ENCODE measurements around the gene EME2. TPM values are rescaled to one million over a fixed set of nuclear protein-coding genes. Genes with fewer than 3 reads are reported as not detected.
"Not testable (repeated sequence)": the region's sequence is repeated elsewhere in the genome, so short reads cannot be mapped to it uniquely, and the experiment has no call there.

The EME2 gene, protein sequence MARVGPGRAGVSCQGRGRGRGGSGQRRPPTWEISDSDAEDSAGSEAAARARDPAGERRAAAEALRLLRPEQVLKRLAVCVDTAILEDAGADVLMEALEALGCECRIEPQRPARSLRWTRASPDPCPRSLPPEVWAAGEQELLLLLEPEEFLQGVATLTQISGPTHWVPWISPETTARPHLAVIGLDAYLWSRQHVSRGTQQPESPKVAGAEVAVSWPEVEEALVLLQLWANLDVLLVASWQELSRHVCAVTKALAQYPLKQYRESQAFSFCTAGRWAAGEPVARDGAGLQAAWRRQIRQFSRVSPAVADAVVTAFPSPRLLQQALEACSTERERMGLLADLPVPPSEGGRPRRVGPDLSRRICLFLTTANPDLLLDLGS
- polyA plus RNA-seq (ENCODE audit: insufficient read length): 5.7 TPM

DNA sequence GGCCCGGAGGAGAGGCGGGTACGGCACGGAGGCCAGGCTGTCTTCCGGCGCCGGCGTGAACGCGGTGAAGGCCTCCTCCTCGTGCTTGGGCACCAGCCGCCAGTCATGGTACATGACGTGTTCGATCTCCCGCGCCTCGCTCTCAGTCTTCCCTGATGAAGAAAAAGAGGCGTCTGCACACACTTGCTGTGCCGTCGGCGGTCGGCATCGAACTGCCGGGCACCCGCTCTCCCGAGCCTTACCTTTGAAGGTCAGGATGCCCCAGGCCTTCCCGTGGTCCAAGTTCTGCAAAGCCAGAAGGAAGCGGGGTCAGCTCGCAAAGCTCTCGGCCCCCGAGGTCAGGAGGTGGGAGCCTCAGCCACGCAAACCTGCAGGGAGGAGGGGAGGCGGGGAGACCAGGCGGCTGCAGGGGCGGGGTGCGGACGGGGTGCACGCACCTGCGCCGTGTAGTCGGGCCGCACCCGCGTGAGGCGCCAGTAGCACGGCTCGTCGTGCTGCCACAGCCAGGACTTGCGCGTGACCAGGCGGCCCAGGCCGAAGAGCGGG is at the start of gene EME2:
TSS of gene EME2 (plus strand) at position 449 of the 546 bp plus-strand sequence. CDS start 418 bp downstream, outside the sequence.
- DNase-seq (ENCODE audit: low read depth): no peak

DNA sequence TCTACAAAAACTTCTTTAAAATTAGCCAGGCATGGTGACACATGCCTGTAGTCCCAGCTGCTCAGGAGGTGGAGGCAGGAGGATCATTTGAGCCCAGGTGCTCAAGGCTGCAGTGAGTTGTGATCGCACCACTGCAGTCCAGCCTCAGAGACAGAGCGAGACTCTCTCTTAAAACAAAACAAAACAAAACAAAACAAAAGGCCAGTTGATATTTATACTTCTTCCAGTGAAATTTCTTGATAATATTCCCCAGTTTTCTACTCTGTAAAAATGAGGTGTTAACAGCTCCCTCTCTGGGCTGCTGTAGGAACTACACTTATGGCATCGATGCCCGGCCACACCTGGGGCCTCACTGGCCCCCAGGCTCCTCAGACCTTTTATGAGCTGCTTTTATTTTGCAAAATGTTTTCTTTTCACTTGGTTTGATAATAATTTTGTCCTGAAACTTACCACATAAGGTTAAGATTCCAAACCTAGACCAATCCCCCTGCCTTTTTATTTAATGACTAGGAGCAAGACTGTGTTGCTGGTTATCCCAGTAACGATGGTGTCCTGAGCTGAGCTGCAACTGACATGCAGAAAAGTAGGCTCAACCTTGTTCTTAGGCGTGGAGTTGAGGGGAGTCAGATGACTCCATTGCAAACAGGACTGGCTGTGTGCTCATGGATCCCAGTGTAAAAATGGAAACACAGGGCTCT is 49.0 kb upstream of the EME2 start:
- DNase-seq (ENCODE audit: low read depth): no peak

DNA sequence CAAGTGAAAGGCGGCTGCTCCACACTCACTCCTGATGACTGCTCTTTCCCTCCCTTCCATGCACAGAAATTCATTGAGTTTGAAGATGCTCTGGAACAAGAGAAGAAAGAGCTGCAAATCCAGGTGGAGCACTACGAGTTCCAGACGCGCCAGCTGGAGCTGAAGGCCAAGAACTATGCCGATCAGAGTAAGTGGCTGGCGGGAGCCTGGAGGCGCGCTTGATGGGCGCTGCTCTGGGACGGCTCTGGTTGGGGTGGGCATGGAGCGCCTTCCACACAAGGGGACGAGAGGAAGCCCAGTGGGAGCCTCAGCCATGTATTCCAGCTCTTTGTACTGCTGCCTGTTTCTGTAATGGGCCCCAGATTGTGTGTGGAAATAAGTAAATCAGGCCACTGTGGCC is 48.1 kb upstream of the EME2 start:
- DNase-seq (ENCODE audit: low read depth): no peak

DNA sequence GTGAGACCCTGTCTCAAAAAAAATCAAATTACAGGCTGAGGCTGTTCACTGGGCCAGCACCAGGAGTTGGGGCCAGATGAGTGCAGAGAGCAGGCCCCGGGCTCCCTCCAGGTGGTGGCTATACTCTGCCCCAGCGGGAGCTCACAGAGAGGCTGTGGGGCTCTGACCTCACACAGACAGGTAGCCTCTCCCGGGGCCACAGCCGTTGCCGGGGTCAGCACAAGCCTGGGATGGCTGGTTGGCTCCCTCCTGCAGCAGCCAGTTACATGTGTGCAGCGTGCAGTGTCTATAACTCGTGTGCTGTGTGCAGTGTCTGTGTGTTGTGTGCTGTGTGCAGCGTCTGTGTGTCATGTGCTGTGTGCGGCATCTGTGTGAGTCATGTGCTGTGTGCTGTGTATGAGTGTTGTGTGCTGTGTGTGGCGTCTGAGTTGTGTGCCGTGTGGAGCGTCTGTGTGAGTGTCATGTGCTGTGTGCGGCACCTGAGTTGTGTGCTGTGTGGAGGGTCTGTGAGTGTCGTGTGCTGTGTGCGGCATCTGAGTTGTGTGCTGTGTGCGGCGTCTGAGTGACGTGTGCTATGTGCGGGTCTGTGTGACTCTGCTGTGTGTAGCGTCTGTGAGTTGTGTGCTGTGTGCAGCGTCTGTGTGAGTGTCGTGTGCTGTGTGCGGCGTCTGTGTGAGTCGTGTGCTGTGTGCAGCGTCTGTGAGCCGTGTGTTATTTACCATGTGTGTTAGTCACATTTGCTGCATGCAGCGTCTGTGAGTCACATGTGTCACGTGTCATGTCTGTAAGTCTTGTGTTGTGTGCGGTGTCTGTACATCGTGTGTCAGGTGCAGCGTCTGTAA is 45.7 kb upstream of the EME2 start:
- no peak for DNase-seq (ENCODE audit: low read depth)

DNA sequence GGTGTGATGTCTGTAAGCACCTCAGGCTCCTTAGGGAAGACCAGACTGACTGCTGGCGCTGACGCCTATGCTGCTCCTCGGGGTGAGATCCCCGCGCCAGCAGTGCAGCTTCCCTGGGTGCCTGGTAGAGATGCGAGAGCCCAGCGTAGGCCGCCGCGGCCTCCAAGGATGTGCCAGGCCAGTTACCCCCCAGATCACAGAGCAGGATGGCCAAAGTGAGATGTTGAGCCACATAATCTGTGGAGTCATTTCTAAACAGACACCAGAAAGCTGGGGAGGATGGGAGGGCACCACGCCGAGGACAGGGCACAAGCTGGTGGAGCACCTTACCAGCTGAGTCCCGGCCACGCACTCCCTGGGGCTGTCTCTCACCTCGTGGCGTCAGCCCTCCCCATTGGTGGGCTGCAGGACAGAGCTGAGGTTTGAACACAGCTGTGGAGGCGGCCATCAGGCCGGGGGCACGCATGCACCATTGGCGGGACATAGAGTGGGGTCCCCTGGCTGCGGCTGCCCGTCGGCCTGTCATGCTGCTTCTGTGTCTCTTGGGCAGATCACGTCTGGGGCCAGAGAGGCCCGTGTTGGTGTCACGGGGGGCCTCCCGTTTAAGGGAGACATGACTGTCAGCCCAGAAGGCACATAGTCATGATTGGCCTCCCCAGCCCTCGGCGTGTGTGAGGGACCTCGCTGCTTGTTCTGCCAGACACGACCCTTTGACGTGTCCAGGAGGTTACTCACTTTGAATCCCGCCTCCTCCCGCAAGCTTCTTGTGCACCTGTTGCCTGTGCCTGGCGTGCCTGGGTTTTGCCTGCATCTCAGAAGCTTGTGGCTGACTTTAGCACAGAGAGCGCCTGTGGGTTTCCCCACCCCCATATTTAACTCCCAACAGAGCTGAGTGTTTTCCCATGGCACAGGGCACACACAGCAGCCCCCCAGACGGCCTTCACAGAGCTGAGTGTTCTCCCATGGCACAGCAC is 44.7 kb upstream of the EME2 start:
- no peak for DNase-seq (ENCODE audit: low read depth)

DNA sequence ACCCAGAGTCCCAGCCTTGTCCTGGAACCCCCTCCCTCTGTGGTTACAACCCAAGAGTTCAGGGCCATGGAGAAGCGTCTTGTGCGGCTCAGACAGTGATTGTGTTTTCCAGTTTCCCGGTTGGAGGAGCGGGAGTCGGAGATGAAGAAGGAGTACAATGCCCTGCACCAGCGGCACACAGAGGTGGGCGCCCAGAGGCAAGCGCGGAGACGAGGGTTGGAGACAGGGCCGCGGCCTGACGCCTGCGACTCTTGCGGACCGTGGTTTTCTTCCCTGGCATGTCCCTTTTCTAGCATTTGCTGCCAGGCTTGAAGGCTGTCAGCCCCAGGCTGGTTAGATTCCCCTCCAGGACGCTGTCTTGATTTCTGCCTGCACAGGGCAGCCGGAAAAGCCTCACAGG is 43.6 kb upstream of the EME2 start:
- DNase-seq (ENCODE audit: low read depth): no peak

DNA sequence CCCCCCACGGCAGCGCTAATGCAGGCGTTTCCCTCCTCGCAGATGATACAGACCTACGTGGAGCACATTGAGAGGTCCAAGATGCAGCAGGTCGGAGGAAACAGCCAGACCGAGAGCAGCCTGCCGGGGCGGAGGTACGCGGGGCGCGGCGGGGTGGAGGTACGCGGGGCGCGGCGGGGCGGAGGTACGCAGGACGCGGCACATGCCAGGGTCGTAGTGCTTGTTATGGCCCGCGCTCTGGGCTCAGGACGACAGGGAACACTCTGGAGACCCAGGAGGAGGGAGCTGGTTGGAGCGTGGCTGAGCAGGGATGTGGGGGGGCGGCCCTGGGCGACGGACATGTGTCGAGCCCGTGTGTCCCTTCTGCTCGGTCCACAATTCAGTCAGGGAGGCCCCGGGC is 43.2 kb upstream of the EME2 start:
- no peak for DNase-seq (ENCODE audit: low read depth)

DNA sequence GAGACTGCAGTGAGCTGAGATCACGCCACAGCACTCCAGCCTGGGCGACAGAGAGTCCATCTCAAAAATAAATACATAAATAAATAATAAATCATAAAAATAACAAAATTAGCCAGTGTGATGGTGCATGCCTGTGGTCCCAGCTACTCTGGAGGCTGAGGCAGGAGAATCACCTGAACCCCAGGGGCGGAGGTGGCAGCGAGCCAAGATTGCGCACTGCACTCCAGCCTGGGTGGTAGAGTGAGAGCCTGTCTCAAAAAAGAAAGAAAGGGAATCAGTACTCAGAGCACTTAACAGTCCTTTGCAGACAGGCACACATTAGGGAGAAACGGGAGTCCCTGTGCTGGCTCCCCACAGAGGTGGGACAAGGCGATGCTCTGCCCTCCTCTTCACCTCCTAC is 41.5 kb upstream of the EME2 start:
- no peak for DNase-seq (ENCODE audit: low read depth)

DNA sequence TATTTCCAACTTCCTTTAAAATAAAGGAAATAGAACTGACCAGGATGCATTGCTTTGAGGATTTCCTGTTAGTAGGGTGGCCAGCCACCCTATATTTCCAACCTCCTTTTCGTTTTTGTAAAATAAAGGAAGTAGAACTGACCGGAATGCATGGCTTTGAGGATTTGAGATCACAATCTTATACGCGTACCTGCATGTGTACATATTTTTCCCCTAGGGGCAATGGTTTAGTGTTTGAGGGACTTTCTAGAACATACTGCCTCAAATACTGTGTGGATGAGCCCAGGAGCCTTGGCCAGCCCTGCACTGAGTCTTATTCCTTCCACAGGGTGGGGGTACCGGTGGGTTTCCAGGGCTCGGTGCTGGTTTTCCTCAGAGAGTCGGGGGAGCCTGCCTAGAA is 41.0 kb upstream of the EME2 start:
- no peak for DNase-seq (ENCODE audit: low read depth)

DNA sequence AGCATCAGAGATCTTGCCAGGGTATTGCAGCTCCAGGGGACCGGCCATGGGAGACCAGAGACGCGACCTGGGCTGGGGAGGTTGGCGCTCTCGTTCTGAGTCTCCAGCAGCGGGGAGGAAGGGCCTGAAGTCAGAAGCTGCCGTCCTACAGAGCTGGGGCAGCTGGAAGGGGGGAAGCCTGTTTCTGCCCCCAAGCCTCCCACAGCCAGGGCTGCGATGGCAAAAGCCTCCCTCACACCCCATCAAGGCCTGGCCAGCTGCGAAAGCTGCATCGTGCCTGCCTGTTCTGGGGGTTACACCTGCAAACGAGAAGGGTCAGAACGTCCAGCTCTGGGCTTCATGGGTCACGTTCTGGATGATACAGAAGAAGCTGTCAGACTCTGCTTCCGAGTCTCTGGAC is 40.5 kb upstream of the EME2 start:
- no peak for DNase-seq (ENCODE audit: low read depth)

DNA sequence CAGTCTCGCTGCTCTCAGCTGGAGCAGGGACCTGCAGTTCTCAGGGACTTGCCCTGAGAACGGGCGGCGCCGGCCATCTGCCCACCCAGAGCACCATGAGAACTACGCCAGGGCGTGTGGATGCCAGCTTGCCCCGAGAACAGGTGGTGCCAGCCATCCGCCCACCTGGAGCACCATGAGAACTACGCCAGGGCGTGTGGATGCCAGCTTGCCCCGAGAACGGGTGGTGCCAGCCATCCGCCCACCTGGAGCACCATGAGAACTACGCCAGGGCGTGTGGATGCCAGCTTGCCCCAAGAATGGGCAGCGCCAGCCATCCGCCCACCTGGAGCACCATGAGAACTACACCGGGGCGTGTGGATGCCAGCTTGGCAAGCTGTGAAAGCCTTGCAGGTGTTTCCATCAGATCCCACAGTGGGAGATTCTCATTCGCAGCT is 40.0 kb upstream of the EME2 start:
- DNase-seq (ENCODE audit: low read depth): not testable (repeated sequence)

DNA sequence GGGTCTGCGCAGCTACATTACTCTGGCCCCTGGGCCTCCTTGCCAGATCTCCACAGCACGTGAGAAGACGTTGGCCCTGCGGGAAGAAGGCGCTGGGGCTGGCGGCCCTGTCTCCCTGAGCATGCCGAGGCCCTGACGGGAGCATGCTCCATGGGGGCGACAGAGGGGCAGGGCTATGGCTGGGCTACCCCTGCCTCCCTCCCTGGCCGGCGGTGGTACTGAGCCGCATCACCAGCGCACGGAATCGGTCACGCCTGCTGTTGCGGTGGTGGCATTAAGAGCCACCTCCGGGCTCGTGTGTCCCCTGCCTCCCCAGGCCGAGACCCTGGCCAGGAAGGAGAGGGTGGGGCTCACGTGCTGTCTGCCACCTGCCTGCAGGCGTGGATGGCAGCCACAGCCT is 38.5 kb upstream of the EME2 start:
- DNase-seq (ENCODE audit: low read depth): no peak

DNA sequence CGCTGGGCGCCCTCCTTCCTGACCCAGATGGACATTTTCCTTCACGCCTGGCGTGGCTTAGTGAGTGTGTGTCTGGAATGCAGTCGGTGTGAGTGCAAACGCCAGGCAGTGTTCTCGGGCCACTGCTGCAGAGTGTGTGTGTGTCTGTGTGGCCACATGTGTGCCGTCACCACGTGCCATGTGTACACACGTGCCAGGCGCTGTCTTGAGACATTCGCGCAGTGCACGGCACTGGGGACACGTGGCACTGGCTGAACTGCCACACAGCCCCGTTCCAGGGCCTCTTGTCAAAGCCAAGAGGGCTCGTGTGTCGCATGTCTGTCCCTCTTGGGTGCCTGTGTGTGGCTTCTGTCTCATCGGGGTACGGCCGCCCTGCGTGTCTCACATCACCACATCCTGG is 37.8 kb upstream of the EME2 start:
- no peak for DNase-seq (ENCODE audit: low read depth)

DNA sequence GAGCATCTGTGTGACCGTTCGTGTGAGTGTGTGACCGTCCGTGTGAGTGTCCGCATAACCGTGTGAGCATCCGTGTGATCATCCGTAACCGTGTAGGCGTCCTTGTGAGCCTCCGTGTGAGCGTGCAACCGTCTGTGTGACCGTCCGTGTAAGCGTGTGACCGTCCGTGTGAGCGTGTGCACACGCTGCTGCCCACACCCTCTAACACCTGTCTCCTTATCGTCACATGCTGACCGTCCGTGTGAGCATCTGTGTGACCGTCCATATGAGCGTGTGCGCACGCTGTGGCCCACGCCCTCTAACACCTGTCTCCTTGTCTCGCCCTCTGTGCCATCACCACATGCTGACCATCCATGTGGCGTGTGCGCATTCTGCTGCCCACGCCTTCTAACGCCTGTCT is 32.4 kb upstream of the EME2 start:
- DNase-seq (ENCODE audit: low read depth): no peak

DNA sequence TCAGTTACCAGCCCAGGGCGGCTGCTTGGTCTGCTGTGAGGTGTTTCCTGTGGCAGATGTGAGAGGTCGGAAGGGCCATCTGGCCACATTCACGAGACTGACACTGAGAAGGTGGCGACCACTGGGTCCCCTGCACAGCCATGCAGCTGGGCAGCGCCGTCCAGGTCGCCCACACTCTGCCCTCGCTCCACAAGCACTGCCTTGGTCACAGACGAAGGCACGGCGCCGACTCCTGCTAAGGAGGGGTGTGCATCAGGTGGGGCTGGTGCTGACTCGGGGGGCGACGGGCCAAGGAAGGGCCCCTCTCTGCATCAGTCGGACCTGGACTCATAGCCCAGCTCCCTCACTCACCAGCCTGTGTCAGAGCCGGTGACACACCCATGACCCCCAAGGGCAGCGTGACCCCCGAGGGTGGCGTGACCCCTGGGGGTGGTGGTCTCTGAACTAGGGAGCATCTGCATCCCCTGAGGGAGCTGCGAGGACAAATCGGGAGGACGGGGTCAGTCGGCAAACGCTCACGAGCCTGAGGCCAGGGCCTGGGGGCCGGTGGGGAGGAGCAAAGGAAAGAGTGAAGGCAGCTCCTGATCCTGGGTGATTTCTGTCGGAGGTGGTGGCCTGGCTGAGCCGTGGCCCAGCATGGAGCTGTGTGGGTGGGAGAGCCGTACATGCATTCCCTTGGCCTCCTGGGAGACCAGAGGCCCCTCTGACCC is 31.7 kb upstream of the EME2 start:
- DNase-seq (ENCODE audit: low read depth): no peak

DNA sequence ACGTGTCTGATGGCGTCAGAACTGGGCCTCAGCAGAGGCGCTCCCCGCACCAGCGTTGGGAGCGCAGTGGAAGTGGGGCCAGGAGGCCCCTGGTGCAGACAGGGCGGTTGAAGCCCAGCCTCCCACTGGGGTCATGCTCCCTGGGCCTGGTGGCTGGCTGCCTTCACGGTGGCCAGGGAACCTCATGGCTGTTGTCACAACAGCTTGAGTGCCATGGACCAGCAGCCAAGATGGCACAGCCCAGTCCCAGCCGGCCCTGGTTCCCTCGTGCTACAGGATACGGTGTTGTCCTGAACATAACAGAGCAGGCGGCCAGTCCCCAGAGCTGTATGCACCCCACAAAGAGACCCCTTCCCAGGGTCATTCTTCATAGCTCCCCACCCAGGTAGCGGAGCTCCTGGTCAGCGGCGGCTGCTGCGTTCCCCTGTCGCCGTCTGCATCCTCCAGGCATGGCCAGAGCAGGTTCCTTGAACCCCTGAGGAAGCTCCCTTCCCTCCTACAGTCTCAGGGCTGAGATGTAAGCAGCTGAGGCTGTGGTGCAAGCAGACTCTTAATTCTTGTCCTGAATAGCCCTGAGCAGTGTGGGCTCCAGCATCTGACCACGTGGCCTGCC is 31.0 kb upstream of the EME2 start:
- DNase-seq (ENCODE audit: low read depth): no peak

DNA sequence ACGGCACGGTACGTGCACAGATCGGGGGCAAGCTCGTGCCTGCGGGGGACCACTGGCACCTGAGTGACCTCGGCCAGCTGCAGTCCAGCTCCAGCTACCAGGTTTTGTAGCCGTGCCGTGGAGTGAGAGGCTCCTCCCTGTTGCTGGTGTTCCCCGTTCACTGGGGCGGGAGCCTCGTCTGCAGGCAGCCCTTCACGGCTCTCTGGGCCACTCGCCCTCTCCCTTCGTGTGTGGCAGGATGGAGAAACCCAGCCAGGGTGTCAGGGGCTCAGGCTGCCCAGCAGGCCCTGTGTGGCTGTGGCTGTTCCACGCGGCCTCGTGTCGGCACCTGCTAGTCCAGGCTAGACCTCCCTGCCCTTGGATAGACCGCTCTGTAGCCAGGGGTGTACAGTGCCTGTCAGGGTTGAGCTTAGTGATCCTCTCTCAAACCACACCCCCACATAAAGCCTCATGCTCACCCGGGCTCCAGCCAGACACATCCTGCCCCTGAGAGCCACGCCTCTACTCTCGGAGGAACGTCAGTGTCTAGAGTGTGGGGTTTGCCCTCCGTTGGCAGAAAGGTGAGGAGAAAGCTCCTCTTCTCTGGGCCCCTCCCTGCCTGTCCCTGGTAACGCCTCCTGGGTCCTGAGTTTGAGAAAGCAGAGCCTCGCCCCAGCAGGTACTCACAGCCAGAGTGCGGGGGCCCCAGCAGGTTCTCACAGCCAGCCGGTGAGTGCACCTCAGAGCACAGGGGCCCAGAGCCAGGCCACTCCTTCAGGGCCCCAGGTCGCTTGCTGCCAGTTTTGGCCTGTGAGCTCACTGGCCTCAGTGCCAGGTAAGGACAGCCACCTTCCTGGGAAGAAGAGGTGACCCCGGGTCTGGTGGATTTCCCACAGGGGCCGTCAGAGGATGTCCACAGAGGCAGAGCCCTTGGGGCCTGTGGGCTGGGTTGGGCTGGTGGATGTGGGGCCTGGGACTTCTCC is 29.0 kb upstream of the EME2 start:
- DNase-seq (ENCODE audit: low read depth): no peak

DNA sequence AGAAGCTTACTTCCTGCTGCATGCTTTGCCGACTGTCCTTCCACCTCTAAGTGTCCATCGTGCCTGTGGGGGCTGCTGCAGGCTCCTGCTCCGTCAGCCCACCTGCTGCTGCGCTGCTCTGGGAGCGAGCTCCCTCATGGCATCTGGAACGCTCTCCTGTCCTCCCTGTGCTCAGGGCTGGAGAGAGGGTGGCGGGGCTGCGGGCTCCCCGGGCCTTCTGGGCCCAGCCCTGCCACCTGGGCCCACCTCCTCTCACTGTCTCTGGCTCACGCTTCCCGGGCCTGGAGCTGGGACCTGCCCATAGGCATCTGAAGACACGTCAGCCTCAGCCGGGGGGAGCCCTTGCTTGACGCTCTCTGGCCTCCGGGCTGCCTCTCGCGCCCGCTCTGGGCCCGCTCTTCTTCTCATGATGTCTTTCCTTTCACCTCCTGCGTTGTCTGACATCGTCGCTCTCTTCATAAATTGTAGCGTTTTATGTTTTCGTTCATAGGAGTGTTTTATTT is 28.2 kb upstream of the EME2 start:
- no peak for DNase-seq (ENCODE audit: low read depth)

All from forelimb muscle (tissue), 1 donor.